HepG2 (cell line): ENCODE measurements around the gene FNBP1L. TPM values are rescaled to one million over a fixed set of nuclear protein-coding genes. Genes with fewer than 3 reads are reported as not detected.

ENCODE experiments used
- ATAC-seq: fragments of 200-7000 bp; cut with Tn5 transposase; 3 replicates; pipeline ENCODE4 v1.9.1; 2020; ENCODE audit warnings: mild to moderate bottlenecking, moderate library complexity
- BruUV-seq: library from RNA; stranded (reverse); fragments of 400-500 nt; replicated peaks from 2 replicates; lab custom pipeline; 2021; lab: Mats Ljungman, UMichigan
- CTCF ChIA-PET: fragments of 300-600 bp; formaldehyde crosslinking; extraction: SDS; loops from one replicate; lab custom pipeline; 2021; ENCODE audit warnings: low total read pairs, inconsistent platforms, low intra/inter-chr PET ratio; lab: Yijun Ruan, JAX
- POLR2A ChIA-PET: fragments of 350-600 bp; sonication (Branson Sonifier 250); formaldehyde crosslinking; loops from one replicate; lab custom pipeline; 2020; ENCODE audit warnings: antibody characterized with exemption, inconsistent platforms; lab: Yijun Ruan, JAX
- DNase-seq: peaks from one replicate; pipeline ENCODE4 v3.0.0-alpha.2; 2015; ENCODE audit warnings: low spot score
- FAIRE-seq: peaks from 3 replicates; lab custom pipeline; 2011; peaks lifted over from hg19 to GRCh38; lab: Jason Lieb, UNC
- H2AFZ ChIP-seq: one replicate; pipeline ENCODE4 v1.6.1; 2011; ENCODE audit warnings: low read length, inconsistent platforms
- H3K27ac ChIP-seq: fragments of 300-600 bp; 3 replicates; pipeline ENCODE4 v1.8.0; 2011; ENCODE audit warnings: mixed run types, mild to moderate bottlenecking, mixed read lengths, low read length, inconsistent platforms; ENCODE audit not compliant: insufficient read depth; ENCODE audit errors: extremely low read length
- H3K27me3 ChIP-seq, 2 experiments: fragments of 200-600 bp in 1 of 2; 2 replicates in 1 of 2; 3 replicates in 1 of 2; pipeline versions ENCODE4 v1.6.0 to v1.8.0; 2011; ENCODE audit warnings: low read length in 2 of 2, mild to moderate bottlenecking in 2 of 2, moderate library complexity in 2 of 2, inconsistent platforms in 1 of 2; ENCODE audit not compliant: insufficient read depth in 2 of 2, control insufficient read depth in 1 of 2
- H3K36me3 ChIP-seq, 2 experiments: fragments of 200-600 bp in 1 of 2; replicated peaks in 1 of 2; 2 replicates in 1 of 2; 3 replicates in 1 of 2; pipeline versions ENCODE4 v1.5.1 to v1.8.0; 2011; ENCODE audit warnings: low read length in 2 of 2, inconsistent platforms in 1 of 2; ENCODE audit not compliant: insufficient read depth in 2 of 2, control insufficient read depth in 1 of 2
- H3K4me1 ChIP-seq: 2 replicates; pipeline ENCODE4 v1.5.1; 2012; ENCODE audit warnings: low read length, inconsistent platforms; ENCODE audit not compliant: insufficient read depth
- H3K4me2 ChIP-seq: 2 replicates; pipeline ENCODE4 v1.6.0; 2011; ENCODE audit warnings: low read depth, low read length, inconsistent platforms
- H3K4me3 ChIP-seq, 3 experiments: fragments of 200-600 bp in 1 of 3; sonication (generic), shearing (Covaris generic) in 1 of 3; replicated peaks in 1 of 3; 2 replicates each; pipeline ENCODE4 v1.5.1; 2011 to 2016; ENCODE audit warnings: low read length in 3 of 3, inconsistent platforms in 2 of 3, low read depth in 2 of 3, mild to moderate bottlenecking in 2 of 3, control low read depth in 1 of 3, mixed read lengths in 1 of 3; ENCODE audit not compliant: insufficient read depth in 1 of 3
- H3K79me2 ChIP-seq: one replicate; pipeline ENCODE4 v1.6.1; 2011; ENCODE audit warnings: low read length, inconsistent platforms; ENCODE audit not compliant: insufficient read depth
- H3K9ac ChIP-seq: 2 replicates; pipeline ENCODE4 v1.6.0; 2011; ENCODE audit warnings: mild to moderate bottlenecking, low read depth, low read length, inconsistent platforms; ENCODE audit not compliant: insufficient read depth
- H3K9me3 ChIP-seq: 2 replicates; pipeline ENCODE4 v1.5.1; 2012; ENCODE audit warnings: mild to moderate bottlenecking, low read length
- H4K20me1 ChIP-seq: 2 replicates; pipeline ENCODE4 v1.6.0; 2011; ENCODE audit warnings: inconsistent platforms, mild to moderate bottlenecking, low read length, moderate library complexity; ENCODE audit not compliant: insufficient read depth
- CHD2 ChIP-seq: IDR thresholded peaks from 2 replicates; pipeline ENCODE4 v1.6.1; 2011; ENCODE audit warnings: low read depth, low read length, improper control_type of control experiment
- FOXK1 ChIP-seq: sonication (generic); formaldehyde crosslinking; IDR thresholded peaks from 2 replicates; pipeline ENCODE4 v1.4.0; 2020; ENCODE audit warnings: low read depth, missing genetic modification reagents, borderline replicate concordance
- HDAC1 ChIP-seq: sonication (generic); formaldehyde crosslinking; IDR thresholded peaks from 2 replicates; pipeline ENCODE4 v1.5.1; 2020; ENCODE audit warnings: mild to moderate bottlenecking, missing genetic modification reagents
- NKX3-1 ChIP-seq: sonication (generic); formaldehyde crosslinking; IDR thresholded peaks from 2 replicates; pipeline ENCODE4 v1.5.0; 2020; ENCODE audit warnings: missing genetic modification reagents
- TCF12 ChIP-seq, 2 experiments: fragments of 450-650 bp in 1 of 2; sonication (generic) in 1 of 2; formaldehyde crosslinking in 1 of 2; IDR thresholded peaks; 2 replicates each; pipeline versions ENCODE4 v1.6.1 to v1.8.0; 2017 to 2022; ENCODE audit warnings: antibody characterized with exemption in 1 of 2, mild to moderate bottlenecking in 1 of 2, missing genetic modification reagents in 1 of 2, moderate library complexity in 1 of 2
- TRAFD1 ChIP-seq: sonication (generic); formaldehyde crosslinking; IDR thresholded peaks from 2 replicates; pipeline ENCODE4 v1.5.1; 2020; ENCODE audit warnings: missing genetic modification reagents, mild to moderate bottlenecking, borderline replicate concordance
- ZBTB4 ChIP-seq: sonication (generic); formaldehyde crosslinking; IDR thresholded peaks from 2 replicates; pipeline ENCODE4 v1.4.0; 2020; ENCODE audit warnings: missing genetic modification reagents, mild to moderate bottlenecking, borderline replicate concordance
- ZNF407 ChIP-seq: sonication (generic); formaldehyde crosslinking; IDR thresholded peaks from one replicate; pipeline ENCODE4 v1.5.1; 2020; ENCODE audit warnings: mild to moderate bottlenecking, missing genetic modification reagents; ENCODE audit errors: not compliant biosample characterization
- ZNF75D ChIP-seq: sonication (generic); formaldehyde crosslinking; IDR thresholded peaks from 2 replicates; pipeline ENCODE4 v1.8.1; 2023; ENCODE audit warnings: missing genetic modification reagents, mild to moderate bottlenecking, borderline replicate concordance
- WGBS: methylation state at CpG from one replicate; pipeline ENCODE4 v1.1.6; 2017; ENCODE audit warnings: low lambda C conversion rate; 5-methylcytosine and 5-hydroxymethylcytosine counted together
- in situ Hi-C: cut with HindIII; loops from 2 replicates; pipeline ENCODE4 v1.10.0; 2017; ENCODE audit warnings: low pct_unique_long_range_greater_than_20kb; ENCODE audit not compliant: extremely low pct_ligation_motif_present
- intact Hi-C: fragments of 100-400 bp; cut with micrococcal nuclease; formaldehyde crosslinking; loops from one replicate; pipeline ENCODE4 v1.10.0; 2022; ENCODE audit not compliant: unreplicated experiment
- polyA plus RNA-seq, 8 experiments: library from polyadenylated mRNA; depleted of rRNA in 3 of 8; stranded (reverse) in 7 of 8; unstranded in 1 of 8; fragments of >200 nt; fragmentation: Illumina TruSeq in 4 of 8; extraction: Trizol in 4 of 8; gene quantifications; 2 replicates each; pipeline versions ENCODE4 v1.2.1 to v1.2.3, GENCODE V29; 2011 to 2016; ENCODE audit warnings: low read depth in 4 of 8, missing spikeins in 1 of 8, mixed read lengths in 1 of 8; ENCODE audit not compliant: insufficient read depth in 1 of 8
- total RNA-seq, 5 experiments: library from RNA; depleted of rRNA; stranded (reverse); fragments of >200 nt; fragmentation: Illumina TruSeq; extraction: Trizol; gene quantifications; 2 replicates each; pipeline ENCODE4 v1.2.3, GENCODE V29; 2016; ENCODE audit warnings: low read depth in 1 of 5

FNBP1L gene
- total and polyA plus RNA-seq, 2 of the 13 experiments (the other 11 are each of a cell fraction or from before 2014, with no cell fraction given), result 24.1 to 27.1 TPM

GRCh38 chr1:93565496-93566206 lies 117.7 kb downstream of the FNBP1L start:
- ATAC-seq (no peak), FAIRE-seq (no peak), DNase-seq (no peak)
- peaks cover 6 to 39% of the 10 kb centered on the region in 2 experiments; a peak in 4 of 5 replicates for H3K36me3 ChIP-seq
- H3K4me1 ChIP-seq, result no peaks in the 10 kb centered on the region
- no peak overlapping the region for H3K9ac ChIP-seq
- 93% methylated on average over 4 of the region's 4 CpGs for WGBS
- no peak overlapping the region for H3K4me3 ChIP-seq
- no TSS peak for BruUV-seq
- H2AFZ ChIP-seq, result no peak overlapping the region
- CTCF ChIA-PET, result no interaction called here
- no peaks in the 10 kb centered on the region for H4K20me1 ChIP-seq
- no peak overlapping the region for H3K27ac ChIP-seq
- no peaks in the 10 kb centered on the region for H3K79me2 ChIP-seq
- POLR2A ChIA-PET, result no interaction called here
- no peaks in the 10 kb centered on the region for H3K27me3 ChIP-seq
- intact Hi-C loops (no loop called here), in situ Hi-C loops (no loop called here)
- no peak overlapping the region for H3K4me2 ChIP-seq
- H3K9me3 ChIP-seq, result no peaks in the 10 kb centered on the region
- TF ChIP-seq HDAC1, result no peak
- TF ChIP-seq ZBTB4, result no peak
- TF ChIP-seq TCF12 (IDR thresholded peaks at IDR 0.05), result no peak
- no peak for TF ChIP-seq TCF12 (CRISPR knock-in tag; IDR thresholded peaks at IDR 0.05)
- no peak for TF ChIP-seq ZNF75D (CRISPR knock-in tag)
- TF ChIP-seq TRAFD1, result no peak
- no peak for TF ChIP-seq ZNF407 (CRISPR knock-in tag)
- TF ChIP-seq NKX3-1 (CRISPR knock-in tag), result no peak
- no peak for TF ChIP-seq CHD2
- no peak for TF ChIP-seq FOXK1 (CRISPR knock-in tag)
